HepG2 (cell line): ENCODE results near the gene MCTS1. TPM values are rescaled to one million over a fixed set of nuclear protein-coding genes. Genes with fewer than 3 reads are reported as not detected.

Source experiments
- ATAC-seq: fragments of 200-7000 bp; cut with Tn5 transposase; 3 replicates; pipeline ENCODE4 v1.9.1; 2020; ENCODE audit warnings: mild to moderate bottlenecking, moderate library complexity
- BruUV-seq: library from RNA; stranded (reverse); fragments of 400-500 nt; replicated peaks from 2 replicates; lab custom pipeline; 2021; lab: Mats Ljungman, UMichigan
- CTCF ChIA-PET: fragments of 300-600 bp; formaldehyde crosslinking; extraction: SDS; loops from one replicate; lab custom pipeline; 2021; ENCODE audit warnings: low total read pairs, inconsistent platforms, low intra/inter-chr PET ratio; lab: Yijun Ruan, JAX
- POLR2A ChIA-PET: fragments of 350-600 bp; sonication (Branson Sonifier 250); formaldehyde crosslinking; loops from one replicate; lab custom pipeline; 2020; ENCODE audit warnings: antibody characterized with exemption, inconsistent platforms; lab: Yijun Ruan, JAX
- DNase-seq: peaks from one replicate; pipeline ENCODE4 v3.0.0-alpha.2; 2015; ENCODE audit warnings: low spot score
- FAIRE-seq: peaks from 3 replicates; lab custom pipeline; 2011; peaks lifted over from hg19 to GRCh38; lab: Jason Lieb, UNC
- H2AFZ ChIP-seq: one replicate; pipeline ENCODE4 v1.6.1; 2011; ENCODE audit warnings: low read length, inconsistent platforms
- H3K27ac ChIP-seq: fragments of 300-600 bp; 3 replicates; pipeline ENCODE4 v1.8.0; 2011; ENCODE audit warnings: mixed run types, mild to moderate bottlenecking, mixed read lengths, low read length, inconsistent platforms; ENCODE audit not compliant: insufficient read depth; ENCODE audit errors: extremely low read length
- H3K27me3 ChIP-seq, 2 experiments: fragments of 200-600 bp in 1 of 2; 2 replicates in 1 of 2; 3 replicates in 1 of 2; pipeline versions ENCODE4 v1.6.0 to v1.8.0; 2011; ENCODE audit warnings: low read length in 2 of 2, mild to moderate bottlenecking in 2 of 2, moderate library complexity in 2 of 2, inconsistent platforms in 1 of 2; ENCODE audit not compliant: insufficient read depth in 2 of 2, control insufficient read depth in 1 of 2
- H3K36me3 ChIP-seq, 2 experiments: fragments of 200-600 bp in 1 of 2; replicated peaks in 1 of 2; 2 replicates in 1 of 2; 3 replicates in 1 of 2; pipeline versions ENCODE4 v1.5.1 to v1.8.0; 2011; ENCODE audit warnings: low read length in 2 of 2, inconsistent platforms in 1 of 2; ENCODE audit not compliant: insufficient read depth in 2 of 2, control insufficient read depth in 1 of 2
- H3K4me1 ChIP-seq: 2 replicates; pipeline ENCODE4 v1.5.1; 2012; ENCODE audit warnings: low read length, inconsistent platforms; ENCODE audit not compliant: insufficient read depth
- H3K4me2 ChIP-seq: 2 replicates; pipeline ENCODE4 v1.6.0; 2011; ENCODE audit warnings: low read depth, low read length, inconsistent platforms
- H3K4me3 ChIP-seq, 3 experiments: fragments of 200-600 bp in 1 of 3; sonication (generic), shearing (Covaris generic) in 1 of 3; replicated peaks in 1 of 3; 2 replicates each; pipeline ENCODE4 v1.5.1; 2011 to 2016; ENCODE audit warnings: low read length in 3 of 3, inconsistent platforms in 2 of 3, low read depth in 2 of 3, mild to moderate bottlenecking in 2 of 3, control low read depth in 1 of 3, mixed read lengths in 1 of 3; ENCODE audit not compliant: insufficient read depth in 1 of 3
- H3K79me2 ChIP-seq: one replicate; pipeline ENCODE4 v1.6.1; 2011; ENCODE audit warnings: low read length, inconsistent platforms; ENCODE audit not compliant: insufficient read depth
- H3K9ac ChIP-seq: 2 replicates; pipeline ENCODE4 v1.6.0; 2011; ENCODE audit warnings: mild to moderate bottlenecking, low read depth, low read length, inconsistent platforms; ENCODE audit not compliant: insufficient read depth
- H3K9me3 ChIP-seq: 2 replicates; pipeline ENCODE4 v1.5.1; 2012; ENCODE audit warnings: mild to moderate bottlenecking, low read length
- H4K20me1 ChIP-seq: 2 replicates; pipeline ENCODE4 v1.6.0; 2011; ENCODE audit warnings: inconsistent platforms, mild to moderate bottlenecking, low read length, moderate library complexity; ENCODE audit not compliant: insufficient read depth
- HOXA5 ChIP-seq: sonication (generic); formaldehyde crosslinking; IDR thresholded peaks from 2 replicates; pipeline ENCODE4 v1.4.0; 2020; ENCODE audit warnings: missing genetic modification reagents
- KDM5B ChIP-seq: sonication (generic); formaldehyde crosslinking; IDR thresholded peaks from 2 replicates; pipeline ENCODE4 v1.4.0; 2020; ENCODE audit warnings: missing genetic modification reagents, mild to moderate bottlenecking, borderline replicate concordance
- NFKBIZ ChIP-seq: IDR thresholded peaks from 2 replicates; pipeline ENCODE4 v1.6.1; 2018; ENCODE audit warnings: missing genetic modification reagents, missing compliant biosample characterization
- STAG1 ChIP-seq: sonication (generic); formaldehyde crosslinking; IDR thresholded peaks from 2 replicates; pipeline ENCODE4 v1.4.0; 2020; ENCODE audit warnings: missing genetic modification reagents
- TFE3 ChIP-seq: IDR thresholded peaks from 2 replicates; pipeline ENCODE4 v1.6.1; 2016
- ZFP36 ChIP-seq: fragments of 150-350 bp; IDR thresholded peaks from 2 replicates; pipeline ENCODE4 v1.6.1; 2018; ENCODE audit warnings: borderline replicate concordance, low read length, low read depth; ENCODE audit not compliant: partially characterized antibody
- ZNF430 ChIP-seq: sonication (generic); formaldehyde crosslinking; IDR thresholded peaks from 2 replicates; pipeline ENCODE4 v1.9.0; 2021; ENCODE audit warnings: mild to moderate bottlenecking, missing genetic modification reagents
- ZNF546 ChIP-seq: sonication (generic); formaldehyde crosslinking; conservative IDR thresholded peaks from 2 replicates; pipeline ENCODE4 v1.8.1; 2023; ENCODE audit warnings: mild to moderate bottlenecking, missing genetic modification reagents
- ZNF569 ChIP-seq: sonication (generic); formaldehyde crosslinking; IDR thresholded peaks from 2 replicates; pipeline ENCODE4 v1.5.0; 2020; ENCODE audit warnings: mild to moderate bottlenecking, missing genetic modification reagents, moderate library complexity, borderline replicate concordance
- ZNF766 ChIP-seq: sonication (generic); formaldehyde crosslinking; IDR thresholded peaks from 2 replicates; pipeline ENCODE4 v1.5.0; 2020; ENCODE audit warnings: missing genetic modification reagents, borderline replicate concordance
- ZSCAN25 ChIP-seq: sonication (generic); formaldehyde crosslinking; IDR thresholded peaks from 2 replicates; pipeline ENCODE4 v1.8.0; 2022; ENCODE audit warnings: mild to moderate bottlenecking, missing genetic modification reagents
- ZSCAN31 ChIP-seq: sonication (generic); formaldehyde crosslinking; IDR thresholded peaks from 2 replicates; pipeline ENCODE4 v1.5.0; 2020; ENCODE audit warnings: low read depth, mild to moderate bottlenecking, missing genetic modification reagents
- WGBS: methylation state at CpG from one replicate; pipeline ENCODE4 v1.1.6; 2017; ENCODE audit warnings: low lambda C conversion rate; 5-methylcytosine and 5-hydroxymethylcytosine counted together
- in situ Hi-C: cut with HindIII; loops from 2 replicates; pipeline ENCODE4 v1.10.0; 2017; ENCODE audit warnings: low pct_unique_long_range_greater_than_20kb; ENCODE audit not compliant: extremely low pct_ligation_motif_present
- intact Hi-C: fragments of 100-400 bp; cut with micrococcal nuclease; formaldehyde crosslinking; loops from one replicate; pipeline ENCODE4 v1.10.0; 2022; ENCODE audit not compliant: unreplicated experiment
- polyA plus RNA-seq, 8 experiments: library from polyadenylated mRNA; depleted of rRNA in 3 of 8; stranded (reverse) in 7 of 8; unstranded in 1 of 8; fragments of >200 nt; fragmentation: Illumina TruSeq in 4 of 8; extraction: Trizol in 4 of 8; gene quantifications; 2 replicates each; pipeline versions ENCODE4 v1.2.1 to v1.2.3, GENCODE V29; 2011 to 2016; ENCODE audit warnings: low read depth in 4 of 8, missing spikeins in 1 of 8, mixed read lengths in 1 of 8; ENCODE audit not compliant: insufficient read depth in 1 of 8
- total RNA-seq, 5 experiments: library from RNA; depleted of rRNA; stranded (reverse); fragments of >200 nt; fragmentation: Illumina TruSeq; extraction: Trizol; gene quantifications; 2 replicates each; pipeline ENCODE4 v1.2.3, GENCODE V29; 2016; ENCODE audit warnings: low read depth in 1 of 5
- TF ChIP-seq, protein P1 (sequence below): sonication (generic); formaldehyde crosslinking; IDR thresholded peaks from 2 replicates; pipeline ENCODE4 v1.4.0; 2020; ENCODE audit warnings: mild to moderate bottlenecking, missing genetic modification reagents
- TF ChIP-seq, protein P2 (sequence below): sonication (generic); formaldehyde crosslinking; IDR thresholded peaks from 2 replicates; pipeline ENCODE4 v1.4.0; 2020; ENCODE audit warnings: missing genetic modification reagents, mild to moderate bottlenecking, borderline replicate concordance

The MCTS1 gene
- total and polyA plus RNA-seq, 2 of the 13 experiments (the other 11 are each of a cell fraction or from before 2014, with no cell fraction given) = 30.1 to 59.0 TPM

GRCh38 chrX:120556251-120556650 lies 47.6 kb upstream of the MCTS1 start:
- H3K9me3 ChIP-seq = no peaks in the 10 kb centered on the region
- H3K4me3 ChIP-seq = no peak overlapping the region
- BruUV-seq = no TSS peak
- H3K36me3 ChIP-seq = peaks cover 0 to 11% of the 10 kb centered on the region in 2 experiments; a peak in 3 of 5 replicates
- H3K9ac ChIP-seq = no peak overlapping the region
- no peak overlapping the region for H3K4me2 ChIP-seq
- DNase-seq = no peak
- POLR2A ChIA-PET = no interaction called here
- no peak overlapping the region for H3K27ac ChIP-seq
- H3K4me1 ChIP-seq = peaks cover 21% of the 10 kb centered on the region
- H2AFZ ChIP-seq = no peak overlapping the region
- H3K79me2 ChIP-seq = peaks cover 35% of the 10 kb centered on the region
- no peak for FAIRE-seq
- H3K27me3 ChIP-seq = no peaks in the 10 kb centered on the region
- ATAC-seq = no peak
- no peaks in the 10 kb centered on the region for H4K20me1 ChIP-seq
- in situ Hi-C loops (no loop called here), intact Hi-C loops (no loop called here)
- TF ChIP-seq ZSCAN31 (CRISPR knock-in tag) (no peak), ZSCAN25 (no peak), ZNF546 (no peak), TFE3 (no peak), HOXA5 (CRISPR knock-in tag) (no peak)
- TF ChIP-seq, protein P1, sequence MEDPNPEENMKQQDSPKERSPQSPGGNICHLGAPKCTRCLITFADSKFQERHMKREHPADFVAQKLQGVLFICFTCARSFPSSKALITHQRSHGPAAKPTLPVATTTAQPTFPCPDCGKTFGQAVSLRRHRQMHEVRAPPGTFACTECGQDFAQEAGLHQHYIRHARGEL (CRISPR knock-in tag) = no peak
- CTCF ChIA-PET = no interaction called here
- 99% methylated on average over 5 of the region's 5 CpGs for WGBS

- no TSS peak for BruUV-seq
- ATAC-seq = 0 out of 3 replicates have a peak, but pooled peaks have one; percentile 8
- FAIRE-seq = no peak
- Histone ChIP-seq H3K4me3 (peak overlapping the region; percentile 74 to 84 (median 81)), H3K79me2 (peaks cover 34% of the 10 kb centered on the region), H3K27me3 (no peaks in the 10 kb centered on the region), H4K20me1 (no peaks in the 10 kb centered on the region), H3K4me1 (peaks cover 43% of the 10 kb centered on the region), H3K36me3 (peaks cover 0 to 11% of the 10 kb centered on the region in 2 experiments; a peak in 1 of 5 replicates), H3K9ac (peak overlapping the region; percentile 84), H3K27ac (peak overlapping the region; percentile 98), H3K4me2 (peak overlapping the region; percentile 73), H3K9me3 (no peaks in the 10 kb centered on the region), H2AFZ (no peak overlapping the region)
- no peak for DNase-seq
- POLR2A ChIA-PET = interaction anchor here (2.4 to 3.2 kb wide), 3 partner anchors 9 to 74 kb away, joined by 20 to 42 read pairs (median 38); partner anchors contain the start of gene MCTS1
- in situ Hi-C loops = loop anchor here (10.0 kb wide), 1 partner anchor 65 kb away; no protein-coding TSS in a partner anchor
- CTCF ChIA-PET = no interaction called here
- intact Hi-C loops = loop anchor here (5.0 kb wide), 1 partner anchor 48 kb away; no protein-coding TSS in a partner anchor
- WGBS = 0% methylated on average over 5 of the region's 7 CpGs
- TF ChIP-seq NFKBIZ (CRISPR knock-in tag) (no peak), ZFP36 (no peak), ZNF430 (CRISPR knock-in tag) (no peak), ZNF766 (CRISPR knock-in tag) (no peak), KDM5B (CRISPR knock-in tag) (no peak), ZNF569 (CRISPR knock-in tag) (no peak), STAG1 (CRISPR knock-in tag) (no peak)
- TF ChIP-seq, protein P2, sequence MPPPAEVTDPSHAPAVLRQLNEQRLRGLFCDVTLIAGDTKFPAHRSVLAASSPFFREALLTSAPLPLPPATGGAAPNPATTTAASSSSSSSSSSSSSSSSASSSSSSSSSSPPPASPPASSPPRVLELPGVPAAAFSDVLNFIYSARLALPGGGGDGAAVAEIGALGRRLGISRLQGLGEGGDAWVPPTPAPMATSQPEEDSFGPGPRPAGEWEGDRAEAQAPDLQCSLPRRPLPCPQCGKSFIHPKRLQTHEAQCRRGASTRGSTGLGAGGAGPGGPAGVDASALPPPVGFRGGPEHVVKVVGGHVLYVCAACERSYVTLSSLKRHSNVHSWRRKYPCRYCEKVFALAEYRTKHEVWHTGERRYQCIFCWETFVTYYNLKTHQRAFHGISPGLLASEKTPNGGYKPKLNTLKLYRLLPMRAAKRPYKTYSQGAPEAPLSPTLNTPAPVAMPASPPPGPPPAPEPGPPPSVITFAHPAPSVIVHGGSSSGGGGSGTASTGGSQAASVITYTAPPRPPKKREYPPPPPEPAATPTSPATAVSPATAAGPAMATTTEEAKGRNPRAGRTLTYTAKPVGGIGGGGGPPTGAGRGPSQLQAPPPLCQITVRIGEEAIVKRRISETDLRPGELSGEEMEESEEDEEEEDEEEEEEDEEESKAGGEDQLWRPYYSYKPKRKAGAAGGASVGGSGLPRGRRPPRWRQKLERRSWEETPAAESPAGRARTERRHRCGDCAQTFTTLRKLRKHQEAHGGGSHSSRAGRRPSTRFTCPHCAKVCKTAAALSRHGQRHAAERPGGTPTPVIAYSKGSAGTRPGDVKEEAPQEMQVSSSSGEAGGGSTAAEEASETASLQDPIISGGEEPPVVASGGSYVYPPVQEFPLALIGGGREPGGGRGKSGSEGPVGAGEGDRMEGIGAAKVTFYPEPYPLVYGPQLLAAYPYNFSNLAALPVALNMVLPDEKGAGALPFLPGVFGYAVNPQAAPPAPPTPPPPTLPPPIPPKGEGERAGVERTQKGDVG (CRISPR knock-in tag) = no peak
These were observed 44.1 kb upstream of the MCTS1 start for GRCh38 chrX:120559804-120560203.
